Measurements from ENCODE around the gene CD37.

CD37 gene

DNA sequence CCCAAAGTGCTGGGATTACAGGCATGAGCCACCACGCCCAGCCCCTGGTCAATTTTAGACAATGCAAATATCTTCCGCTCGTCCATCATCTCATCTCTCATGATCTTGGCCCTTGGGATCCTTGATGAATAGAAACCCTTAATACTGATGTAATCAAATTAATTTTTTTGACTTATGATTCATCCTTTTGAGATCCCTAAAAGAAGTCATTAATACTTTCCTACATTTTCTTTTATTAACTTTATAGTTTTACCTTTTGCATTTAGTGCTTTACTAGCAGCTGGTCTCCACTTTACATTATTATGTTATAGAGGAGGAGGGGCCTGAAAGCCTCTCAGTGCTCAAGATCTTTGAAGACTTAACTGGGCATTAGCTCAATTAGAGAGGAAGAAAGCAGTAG is 45.2 kb downstream of the CD37 start:
- no peaks in the 10 kb centered on the region for H3K79me2 ChIP-seq (ENCODE audit: insufficient read depth, low read length)
- no peak for TF ChIP-seq EZH2 (IDR thresholded peaks at IDR 0.05; ENCODE audit: borderline replicate concordance, low read length)
- TF ChIP-seq CTCF (IDR thresholded peaks at IDR 0.05; ENCODE audit: low read length), result no peak
- H3K9me3 ChIP-seq (ENCODE audit: low read length), result peaks cover 3% of the 10 kb centered on the region
- no peak overlapping the region for H3K4me3 ChIP-seq (ENCODE audit: low read depth, low read length, poor library complexity, severe bottlenecking)
- no peak overlapping the region for H3K27ac ChIP-seq (ENCODE audit: low read depth, low read length, poor library complexity, severe bottlenecking)
- H3K4me1 ChIP-seq (ENCODE audit: insufficient read depth, low read length, severe bottlenecking), result no peaks in the 10 kb centered on the region
- no peaks in the 10 kb centered on the region for H3K9me2 ChIP-seq (ENCODE audit: low read depth, low read length)
- no peak overlapping the region for H3K9ac ChIP-seq (ENCODE audit: low read length)
- H3K27me3 ChIP-seq (ENCODE audit: insufficient read depth, low read length), result no peaks in the 10 kb centered on the region
- no peaks in the 10 kb centered on the region for H4K20me1 ChIP-seq (ENCODE audit: insufficient read depth, low read length)
- H2AFZ ChIP-seq (ENCODE audit: low read length), result no peak overlapping the region
- no peaks in the 10 kb centered on the region for H3K36me3 ChIP-seq (ENCODE audit: insufficient read depth, low read length)
- no peaks in the 10 kb centered on the region for H3F3A ChIP-seq (ENCODE audit: insufficient read depth, low read length)
- H3K4me2 ChIP-seq (ENCODE audit: low read length), result no peak overlapping the region

GRCh38 chr19:49382639-49383038 is 47.4 kb downstream of the CD37 start:
- no peaks in the 10 kb centered on the region for H4K20me1 ChIP-seq (ENCODE audit: insufficient read depth, low read length)
- no peak overlapping the region for H3K27ac ChIP-seq (ENCODE audit: low read depth, low read length, poor library complexity, severe bottlenecking)
- no peaks in the 10 kb centered on the region for H3K27me3 ChIP-seq (ENCODE audit: insufficient read depth, low read length)
- peaks cover 8% of the 10 kb centered on the region for H3K4me1 ChIP-seq (ENCODE audit: insufficient read depth, low read length, severe bottlenecking)
- H2AFZ ChIP-seq (ENCODE audit: low read length), result no peak overlapping the region
- TF ChIP-seq EZH2 (IDR thresholded peaks at IDR 0.05; ENCODE audit: borderline replicate concordance, low read length), result no peak
- no peak for TF ChIP-seq CTCF (IDR thresholded peaks at IDR 0.05; ENCODE audit: low read length)
- H3K36me3 ChIP-seq (ENCODE audit: insufficient read depth, low read length), result no peaks in the 10 kb centered on the region
- H3K9me2 ChIP-seq (ENCODE audit: low read depth, low read length), result no peaks in the 10 kb centered on the region
- no peak overlapping the region for H3K9ac ChIP-seq (ENCODE audit: low read length)
- H3F3A ChIP-seq (ENCODE audit: insufficient read depth, low read length), result no peaks in the 10 kb centered on the region
- no peaks in the 10 kb centered on the region for H3K79me2 ChIP-seq (ENCODE audit: insufficient read depth, low read length)
- H3K9me3 ChIP-seq (ENCODE audit: low read length), result peaks cover 3% of the 10 kb centered on the region
- H3K4me2 ChIP-seq (ENCODE audit: low read length), result no peak overlapping the region
- H3K4me3 ChIP-seq (ENCODE audit: low read depth, low read length, poor library complexity, severe bottlenecking), result no peak overlapping the region

DNA sequence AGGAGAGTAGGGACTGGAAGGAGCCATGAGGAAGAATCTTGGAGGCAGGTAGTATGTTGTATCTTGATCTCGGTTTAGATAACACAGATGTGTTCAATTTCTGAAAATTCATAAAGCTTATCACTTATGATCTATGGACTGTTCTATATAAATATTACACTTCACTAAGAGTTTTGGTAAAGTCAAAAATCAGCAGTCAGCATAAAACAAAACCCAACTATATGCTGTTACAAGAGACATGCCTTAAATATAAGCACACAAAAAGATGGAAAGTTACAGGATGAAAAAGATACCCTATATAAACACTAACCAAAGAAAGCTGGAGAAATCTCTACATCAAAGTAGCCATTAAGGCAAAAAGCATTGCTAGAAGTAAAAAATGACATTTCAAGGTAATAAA is 48.4 kb downstream of the CD37 start:
- no peaks in the 10 kb centered on the region for H3K27me3 ChIP-seq (ENCODE audit: insufficient read depth, low read length)
- H3K79me2 ChIP-seq (ENCODE audit: insufficient read depth, low read length), result no peaks in the 10 kb centered on the region
- H3K4me2 ChIP-seq (ENCODE audit: low read length), result no peak overlapping the region
- no peak overlapping the region for H3K27ac ChIP-seq (ENCODE audit: low read depth, low read length, poor library complexity, severe bottlenecking)
- no peak overlapping the region for H3K9ac ChIP-seq (ENCODE audit: low read length)
- peaks cover 3% of the 10 kb centered on the region for H3K9me3 ChIP-seq (ENCODE audit: low read length)
- H3K4me3 ChIP-seq (ENCODE audit: low read depth, low read length, poor library complexity, severe bottlenecking), result no peak overlapping the region
- no peak for TF ChIP-seq EZH2 (IDR thresholded peaks at IDR 0.05; ENCODE audit: borderline replicate concordance, low read length)
- no peak for TF ChIP-seq CTCF (IDR thresholded peaks at IDR 0.05; ENCODE audit: low read length)
- no peaks in the 10 kb centered on the region for H3K36me3 ChIP-seq (ENCODE audit: insufficient read depth, low read length)
- no peaks in the 10 kb centered on the region for H3F3A ChIP-seq (ENCODE audit: insufficient read depth, low read length)
- no peaks in the 10 kb centered on the region for H3K9me2 ChIP-seq (ENCODE audit: low read depth, low read length)
- H2AFZ ChIP-seq (ENCODE audit: low read length), result no peak overlapping the region
- no peaks in the 10 kb centered on the region for H4K20me1 ChIP-seq (ENCODE audit: insufficient read depth, low read length)
- H3K4me1 ChIP-seq (ENCODE audit: insufficient read depth, low read length, severe bottlenecking), result peaks cover 16% of the 10 kb centered on the region
